Fibroblast of skin of right biceps (primary cell): ENCODE measurements around the gene ERC2.

Experiments
- DNase-seq: peaks from one replicate; pipeline ENCODE4 v3.0.0-alpha.2; 2013

Gene ERC2

GRCh38 chr3:56424336-56424735 is 43.9 kb downstream of the ERC2 start:
- DNase-seq: no peak

DNA sequence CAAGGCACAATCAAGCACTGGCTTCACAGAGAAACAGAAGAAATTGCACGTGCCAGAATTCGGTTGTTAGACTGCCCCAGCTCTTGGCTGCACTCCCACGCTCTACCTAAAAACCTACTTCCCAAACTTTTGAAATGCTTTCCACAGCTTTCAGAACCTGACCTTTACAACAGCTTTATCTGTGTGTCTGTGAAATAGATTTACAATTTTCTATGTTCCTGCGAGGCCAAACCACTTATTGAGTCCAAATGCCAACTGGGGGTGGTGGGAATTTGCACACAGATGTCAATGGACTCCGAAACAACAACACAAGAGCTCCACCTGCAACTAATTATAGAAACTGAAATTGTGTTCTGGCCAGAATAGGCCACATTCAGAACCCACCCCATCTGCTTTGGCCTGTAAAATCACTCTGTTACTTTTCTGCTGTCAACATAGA is 44.6 kb downstream of the ERC2 start:
- no peak for DNase-seq

- DNase-seq: no peak
Observed at GRCh38 chr3:56422316-56422715, 46.0 kb downstream of the ERC2 start.

- no peak for DNase-seq
Observed at GRCh38 chr3:56421205-56421604, 47.1 kb downstream of the ERC2 start.

DNA sequence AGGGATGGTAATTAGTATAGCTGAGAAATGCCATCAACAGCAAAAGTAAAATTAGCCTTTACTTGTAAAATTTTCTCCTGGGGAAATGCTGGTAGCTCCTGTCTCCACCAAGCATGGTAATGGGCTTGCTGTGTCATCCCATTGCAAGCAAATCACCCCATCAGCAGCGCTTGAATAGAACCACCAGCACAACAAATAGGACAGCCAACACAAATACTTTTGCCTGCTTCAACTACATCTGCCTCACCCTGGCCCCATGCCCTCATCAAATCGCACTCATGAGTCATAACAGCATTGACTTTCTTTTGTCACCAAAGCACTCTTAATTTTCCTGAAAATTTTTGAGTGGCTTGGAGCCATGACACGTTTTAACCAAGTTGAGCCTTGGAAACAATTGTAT is 52.6 kb downstream of the ERC2 start:
- no peak for DNase-seq

DNA sequence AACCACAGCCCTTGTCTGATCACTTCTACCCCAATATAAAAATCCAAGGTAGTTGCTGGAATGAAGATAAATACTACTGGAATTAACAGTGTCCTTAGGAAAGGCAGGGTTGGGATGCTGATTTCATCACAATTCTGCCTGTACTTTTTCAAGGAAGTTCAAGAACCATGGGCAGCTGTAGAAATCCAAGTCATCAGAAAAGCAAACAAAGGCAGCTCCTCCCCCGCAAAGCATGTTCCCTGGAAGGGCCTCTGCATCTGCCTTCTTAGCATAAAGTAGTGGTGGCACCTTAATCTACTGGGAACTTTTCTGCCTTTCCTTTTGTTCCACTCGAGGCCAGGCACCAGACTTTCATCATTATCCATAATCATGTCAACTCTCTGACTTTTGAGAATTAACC is 54.4 kb downstream of the ERC2 start:
- no peak for DNase-seq

- no peak for DNase-seq
Observed at GRCh38 chr3:56411166-56411565, 57.1 kb downstream of the ERC2 start.

DNA sequence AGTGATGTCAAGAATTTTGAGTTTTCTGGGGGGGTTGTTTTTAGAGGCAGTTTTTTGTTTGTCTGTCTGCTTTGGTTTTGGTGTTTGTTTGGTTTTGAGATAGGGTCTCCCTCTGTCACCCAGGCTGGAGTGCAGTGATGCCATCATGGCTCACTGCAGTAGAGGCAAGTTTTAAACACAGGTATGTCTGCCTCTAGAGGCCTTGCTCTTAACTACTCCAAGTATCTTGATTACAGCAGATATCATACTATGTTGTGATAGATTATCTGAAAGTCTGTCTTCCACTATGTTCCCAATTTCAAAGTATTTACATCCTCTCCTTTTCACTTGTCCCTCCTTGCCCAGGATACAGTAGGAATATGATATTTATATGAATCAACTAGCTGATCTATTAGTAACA is 57.7 kb downstream of the ERC2 start:
- DNase-seq: no peak

DNA sequence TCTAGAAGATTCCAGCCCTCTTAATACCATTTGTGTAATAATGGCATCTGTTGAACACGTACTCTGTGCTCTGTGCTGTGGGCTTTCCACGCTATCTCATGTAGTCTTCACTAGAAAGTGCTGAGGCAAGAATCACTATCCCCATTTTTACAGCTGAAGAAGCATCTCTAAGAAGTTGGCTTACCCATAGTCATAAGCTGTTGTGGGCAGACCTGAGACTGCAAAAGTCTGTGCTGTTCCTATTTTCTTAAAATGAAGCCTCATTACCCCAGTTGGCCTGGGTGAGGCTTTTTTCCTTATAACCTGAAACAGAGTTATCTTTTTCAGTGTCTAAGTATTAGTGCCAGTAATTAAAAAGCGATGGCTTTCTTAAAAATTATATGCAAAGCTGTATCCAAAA is 58.5 kb downstream of the ERC2 start:
- no peak for DNase-seq

DNA sequence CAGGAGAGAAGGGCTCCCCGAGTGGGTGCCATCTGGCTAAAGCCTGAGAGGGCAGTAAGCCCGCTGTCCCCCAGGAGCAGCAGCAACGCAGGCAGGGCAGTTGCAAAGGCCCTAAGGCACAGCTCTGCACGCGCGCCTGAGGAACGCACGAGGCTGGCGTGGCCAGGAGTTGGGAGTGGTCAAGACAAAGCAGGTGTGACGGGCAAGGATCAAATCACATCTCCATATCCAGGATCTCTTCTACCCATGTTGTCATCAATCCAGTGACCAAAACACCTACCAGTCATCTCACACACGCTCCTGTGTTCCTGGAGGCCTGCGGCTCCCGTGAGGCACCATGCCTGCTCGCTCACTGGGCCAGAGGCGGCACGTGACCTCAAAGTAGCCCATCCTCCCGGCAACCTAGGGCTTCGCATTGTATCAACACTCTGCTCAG is 59.5 kb downstream of the ERC2 start:
- no peak for DNase-seq

DNA sequence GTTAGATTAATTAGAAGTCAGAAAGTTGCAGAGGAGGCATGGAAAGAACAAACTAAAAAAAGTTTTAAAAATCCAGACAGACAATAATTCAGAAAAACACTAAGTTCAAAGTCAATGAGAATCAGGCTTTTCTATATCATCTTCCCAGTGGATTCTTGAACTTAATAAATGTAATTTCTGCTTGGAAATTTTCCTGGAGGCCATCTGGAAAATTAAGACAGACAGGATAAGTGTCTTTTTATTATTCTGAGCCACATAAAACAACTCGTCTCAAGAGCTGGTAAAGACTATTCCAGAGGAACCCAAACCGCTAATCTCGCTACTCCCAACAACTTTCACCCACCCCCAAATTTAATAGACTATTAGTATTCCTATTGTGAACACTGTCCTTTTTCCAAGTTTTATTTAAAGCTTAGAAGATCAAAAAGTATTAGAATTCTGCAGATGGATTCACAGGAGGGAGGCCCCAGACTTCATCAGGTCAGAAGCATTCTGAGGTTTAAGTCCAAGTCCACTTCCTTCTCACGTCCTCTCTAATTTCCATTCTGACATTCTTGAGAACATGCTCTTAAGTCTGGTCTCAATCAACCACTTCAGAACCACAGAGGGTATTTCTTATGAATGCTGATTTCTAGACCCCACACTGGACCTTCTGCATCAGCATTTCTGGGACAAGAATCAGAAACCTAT is 61.3 kb downstream of the ERC2 start:
- DNase-seq: no peak

DNA sequence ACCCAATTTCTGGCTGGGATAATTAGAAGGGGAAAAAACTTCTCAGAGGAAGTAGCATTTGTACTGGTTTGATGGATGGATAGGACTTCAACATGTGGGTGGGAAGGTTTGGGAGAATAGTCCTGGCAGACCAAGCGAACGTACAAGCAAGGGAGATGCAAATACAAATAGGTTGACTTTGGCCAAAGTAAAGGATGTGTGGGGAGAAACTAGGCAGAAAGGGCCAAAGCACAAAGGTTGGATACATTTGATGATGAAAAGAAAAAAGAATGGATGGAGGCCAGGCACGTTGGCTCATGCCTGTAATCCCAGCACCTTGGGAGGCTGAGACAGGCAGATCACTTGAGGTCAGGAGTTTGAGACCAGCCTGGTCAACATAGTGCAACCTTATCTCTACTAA is 63.4 kb downstream of the ERC2 start:
- no peak for DNase-seq

- DNase-seq: no peak
Observed at GRCh38 chr3:56398659-56399058, 69.6 kb downstream of the ERC2 start.

DNA sequence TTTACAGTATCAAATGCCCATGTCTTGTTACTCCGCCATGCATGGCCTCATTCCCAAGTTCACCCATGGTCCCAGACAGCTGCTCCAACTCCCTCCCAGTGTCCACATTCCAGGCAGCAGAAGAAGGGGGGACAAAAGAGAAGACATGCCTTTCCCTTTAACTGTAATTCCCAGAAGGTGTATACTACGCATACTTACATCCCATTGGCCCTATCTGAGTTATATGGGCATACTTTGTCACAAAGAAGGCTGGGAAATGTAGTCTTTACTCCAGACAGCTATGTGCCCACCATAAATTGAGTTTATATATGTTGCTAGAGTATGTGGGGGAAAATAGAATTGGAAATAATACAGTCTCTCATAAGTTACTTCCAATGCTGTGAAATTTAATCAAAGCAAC is 70.5 kb downstream of the ERC2 start:
- no peak for DNase-seq

GRCh38 chr3:56389183-56389830 is 79.0 kb downstream of the ERC2 start:
- no peak for DNase-seq

DNA sequence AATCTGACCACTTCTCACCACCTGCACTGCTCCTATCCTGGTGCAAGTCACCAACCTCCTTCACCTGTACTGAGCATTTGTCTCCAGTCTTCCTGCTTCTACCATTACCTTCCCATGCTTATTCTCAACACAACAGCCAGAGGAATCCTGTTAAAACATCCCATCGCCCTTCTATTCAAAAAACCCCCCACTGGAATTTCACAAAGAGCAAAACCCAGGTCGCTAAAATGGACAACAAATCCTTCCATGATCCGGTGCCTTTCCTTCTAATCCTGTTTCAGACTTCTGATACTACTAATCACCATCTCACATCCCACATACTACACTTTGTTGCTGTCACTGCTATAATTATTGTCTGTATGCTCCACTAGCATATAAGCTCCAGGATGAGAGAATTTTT is 85.2 kb downstream of the ERC2 start:
- DNase-seq: no peak

GRCh38 chr3:56379723-56380287 is 88.5 kb downstream of the ERC2 start:
- no peak for DNase-seq

GRCh38 chr3:56375654-56376053 is 92.6 kb downstream of the ERC2 start:
- no peak for DNase-seq

DNA sequence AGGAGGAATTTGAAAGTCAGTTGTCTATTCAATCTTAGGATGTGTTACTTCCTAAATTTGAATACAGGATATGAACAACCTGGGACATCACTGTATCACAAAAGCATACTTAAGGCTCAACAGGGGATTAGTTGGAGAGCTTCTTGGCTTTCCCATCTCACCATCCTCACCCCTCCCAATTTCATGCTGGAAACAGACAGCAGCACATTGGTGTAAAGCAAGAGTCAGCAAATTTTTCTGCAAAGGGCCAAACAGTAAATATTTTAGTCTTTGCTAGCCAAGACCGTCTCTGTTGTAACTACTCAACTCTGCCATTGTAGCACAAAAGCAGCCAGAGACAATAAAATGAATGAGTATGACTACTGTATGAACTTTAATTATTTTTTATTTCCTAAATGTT is 94.9 kb downstream of the ERC2 start:
- no peak for DNase-seq

DNA sequence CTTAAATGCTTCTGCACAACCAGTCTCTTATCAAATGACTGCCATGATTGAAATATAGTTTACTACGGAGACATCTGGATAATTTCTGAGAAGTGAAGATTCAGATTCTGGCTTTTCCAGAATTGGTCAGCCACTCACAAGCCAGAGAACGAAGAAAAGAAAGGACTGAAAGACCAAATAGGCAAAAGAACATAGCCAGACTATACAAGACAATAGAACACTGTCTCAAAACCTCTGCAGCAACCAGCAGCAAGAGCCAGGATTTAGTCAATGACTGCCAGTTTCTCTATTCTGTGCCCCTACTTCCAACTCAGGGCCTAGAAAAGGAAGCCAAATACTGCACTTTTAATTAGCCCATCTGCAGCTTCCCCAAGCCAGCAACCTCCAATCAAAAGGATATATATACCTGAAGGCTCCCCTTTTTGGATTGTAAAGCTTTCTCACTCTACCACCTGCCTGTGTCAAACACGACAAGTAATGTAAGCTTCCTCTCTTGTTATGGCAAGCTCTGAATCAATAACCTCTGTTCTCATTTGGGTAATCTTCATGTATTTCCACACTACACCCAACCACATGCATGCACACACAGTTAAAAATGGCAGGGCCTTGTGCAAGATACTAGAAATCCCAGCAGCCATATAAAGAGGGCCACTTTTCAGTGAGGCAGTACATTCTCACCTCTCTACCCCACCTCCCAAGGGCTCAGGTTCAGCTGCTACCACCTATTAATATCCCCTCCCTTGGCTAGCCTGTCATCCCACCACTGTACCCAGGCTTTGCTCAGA is 97.1 kb downstream of the ERC2 start:
- DNase-seq: no peak

DNA sequence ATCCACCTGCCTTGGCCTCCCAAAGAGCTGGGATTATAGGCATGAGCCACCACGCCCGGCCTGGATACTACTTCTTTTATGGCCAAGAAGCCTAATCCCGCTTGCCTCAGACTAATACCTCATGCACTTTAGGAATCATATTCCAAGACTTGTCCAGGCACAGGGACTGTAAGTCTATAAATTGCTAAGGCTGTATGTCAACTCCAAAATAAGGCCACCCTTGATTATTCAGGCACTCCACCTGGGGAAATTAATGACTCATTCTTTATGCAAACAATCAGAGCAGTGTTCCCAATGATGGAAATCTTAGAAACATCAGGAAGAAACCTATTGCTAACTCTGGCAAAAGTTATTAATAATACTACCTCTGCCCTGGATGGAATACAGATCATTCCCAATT is 98.4 kb downstream of the ERC2 start:
- DNase-seq: no peak

DNA sequence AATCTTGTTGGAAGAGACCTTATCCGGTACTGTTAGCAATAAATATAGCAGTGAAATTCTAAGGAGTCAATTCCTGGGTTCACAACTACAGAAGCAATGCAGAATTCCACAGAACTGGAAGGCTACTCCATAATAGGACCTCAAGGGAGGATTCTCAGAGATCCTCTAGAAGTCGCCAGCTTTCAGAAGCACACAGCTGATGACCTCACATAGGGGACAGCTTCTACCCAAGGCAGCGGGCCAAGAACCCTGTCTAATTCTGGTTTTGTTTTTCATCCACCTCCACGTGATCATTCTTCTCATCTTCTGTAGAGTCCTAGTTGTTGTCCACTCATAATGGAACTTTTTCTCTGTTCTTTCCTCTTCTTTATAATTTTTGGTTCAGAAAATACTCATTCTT is 99.4 kb downstream of the ERC2 start:
- DNase-seq: no peak

GRCh38 chr3:56366641-56367162 is 101.6 kb downstream of the ERC2 start:
- peak; percentile 5 for DNase-seq
